Endothelial cell of umbilical vein (primary cell): ENCODE results near the gene GAPDHS. TPM values are rescaled to one million over a fixed set of nuclear protein-coding genes. Genes with fewer than 3 reads are reported as not detected.

Source experiments
- BruUV-seq: library from RNA; stranded (reverse); fragments of 400-500 nt; replicated peaks from 2 replicates; lab custom pipeline; 2021; lab: Mats Ljungman, UMichigan
- CTCF ChIA-PET: fragments of 300-600, 350-600 bp; sonication (Branson Sonifier 250); formaldehyde crosslinking; loops from one replicate; lab custom pipeline; 2021; ENCODE audit warnings: antibody characterized with exemption, inconsistent platforms; lab: Charles Lee
- POLR2A ChIA-PET: fragments of 300-600, 350-600 bp; sonication (Branson Sonifier 250); formaldehyde crosslinking; loops from one replicate; lab custom pipeline; 2021; ENCODE audit warnings: antibody characterized with exemption, inconsistent platforms; lab: Charles Lee
- DNase-seq: peaks from one replicate; pipeline ENCODE4 v3.0.0-alpha.2; 2011; ENCODE audit warnings: low read depth, low spot score
- FAIRE-seq: peaks from 2 replicates; lab custom pipeline; 2011; peaks lifted over from hg19 to GRCh38; lab: Jason Lieb, UNC
- H2AFZ ChIP-seq: 2 replicates; pipeline ENCODE4 v1.6.0; 2012; ENCODE audit warnings: low read depth, low read length, control low read depth, inconsistent platforms
- H3K27ac ChIP-seq: 2 replicates; pipeline ENCODE4 v1.5.1; 2011; ENCODE audit warnings: low read depth, mild to moderate bottlenecking, control low read depth, low read length, moderate library complexity; ENCODE audit not compliant: insufficient read depth
- H3K27me3 ChIP-seq, 2 experiments: 2 replicates each; pipeline versions ENCODE4 v1.6.0 to v1.6.1; 2011; ENCODE audit warnings: low read length in 2 of 2, mixed read lengths in 1 of 2; ENCODE audit not compliant: control insufficient read depth in 2 of 2, insufficient read depth in 2 of 2
- H3K36me3 ChIP-seq, 2 experiments: 2 replicates in 1 of 2; 3 replicates in 1 of 2; pipeline ENCODE4 v1.5.1; 2011; ENCODE audit warnings: low read length in 2 of 2, mild to moderate bottlenecking in 1 of 2, moderate library complexity in 1 of 2; ENCODE audit not compliant: control insufficient read depth in 2 of 2, insufficient read depth in 2 of 2; ENCODE audit errors: extremely low read depth in 1 of 2
- H3K4me1 ChIP-seq: 3 replicates; pipeline ENCODE4 v1.5.1; 2011; ENCODE audit warnings: mild to moderate bottlenecking, low read length; ENCODE audit not compliant: control insufficient read depth, insufficient read depth; ENCODE audit errors: extremely low read depth
- H3K4me2 ChIP-seq: 2 replicates; pipeline ENCODE4 v1.6.1; 2011; ENCODE audit warnings: low read length, control low read depth, mixed read lengths; ENCODE audit not compliant: insufficient read depth
- H3K4me3 ChIP-seq, 3 experiments: fragments of 200-600 bp in 1 of 3; sonication (generic), shearing (Covaris generic) in 1 of 3; replicated peaks in 1 of 3; 2 replicates each; pipeline ENCODE4 v1.5.1; 2011 to 2016; ENCODE audit warnings: control low read depth in 3 of 3, low read length in 3 of 3, mild to moderate bottlenecking in 2 of 3, inconsistent platforms in 1 of 3, low read depth in 1 of 3, moderate library complexity in 1 of 3; ENCODE audit not compliant: insufficient read depth in 1 of 3
- H3K79me2 ChIP-seq: 2 replicates; pipeline ENCODE4 v1.6.0; 2012; ENCODE audit warnings: low read length, inconsistent platforms; ENCODE audit not compliant: control insufficient read depth, insufficient read depth
- H3K9ac ChIP-seq: replicated peaks from 2 replicates; pipeline ENCODE3; 2011; ENCODE audit warnings: low read length, control low read depth; ENCODE audit not compliant: insufficient read depth; ENCODE audit errors: extremely low read depth
- H3K9me1 ChIP-seq: replicated peaks from 3 replicates; pipeline ENCODE4 v1.6.0; 2011; ENCODE audit warnings: mild to moderate bottlenecking, low read length; ENCODE audit not compliant: control insufficient read depth, insufficient read depth; ENCODE audit errors: extremely low read depth
- H3K9me3 ChIP-seq: replicated peaks from 2 replicates; pipeline ENCODE4 v1.5.1; 2012; ENCODE audit warnings: low read length, inconsistent platforms; ENCODE audit not compliant: control insufficient read depth, insufficient read depth
- H4K20me1 ChIP-seq: replicated peaks from 2 replicates; pipeline ENCODE3; 2011; ENCODE audit warnings: mild to moderate bottlenecking, low read length; ENCODE audit not compliant: control insufficient read depth, insufficient read depth; ENCODE audit errors: extremely low read depth
- CTCF ChIP-seq, 2 donors: IDR thresholded peaks; 1 replicate in 1 of 2; 2 replicates in 1 of 2; pipeline ENCODE4 v1.5.1; 2011; ENCODE audit warnings: low read length in 2 of 2, mild to moderate bottlenecking in 2 of 2, moderate library complexity in 2 of 2, control low read depth in 1 of 2, inconsistent platforms in 1 of 2, low read depth in 1 of 2; ENCODE audit not compliant: insufficient read depth in 1 of 2; ENCODE audit errors: extremely low read depth in 1 of 2
- EZH2 ChIP-seq: IDR thresholded peaks from 2 replicates; pipeline ENCODE4 v1.6.1; 2012; ENCODE audit warnings: borderline replicate concordance, low read depth, mild to moderate bottlenecking, moderate library complexity, low read length, inconsistent platforms; ENCODE audit not compliant: severe bottlenecking
- FOS ChIP-seq: IDR thresholded peaks from 2 replicates; pipeline ENCODE4 v1.6.1; 2011; ENCODE audit warnings: mild to moderate bottlenecking, low read length, moderate library complexity, borderline replicate concordance; ENCODE audit not compliant: insufficient read depth
- GATA2 ChIP-seq: IDR thresholded peaks from 2 replicates; pipeline ENCODE4 v1.7.0; 2011; ENCODE audit warnings: low read depth, mild to moderate bottlenecking, moderate library complexity, mixed read lengths, low read length; ENCODE audit not compliant: insufficient read length, insufficient read depth
- JUN ChIP-seq: IDR thresholded peaks from 2 replicates; pipeline ENCODE4 v1.6.1; 2011; ENCODE audit warnings: borderline replicate concordance, low read depth; ENCODE audit not compliant: insufficient read length, insufficient read depth
- MYC ChIP-seq: IDR thresholded peaks from one replicate; pipeline ENCODE4 v1.6.1; 2011; ENCODE audit warnings: mild to moderate bottlenecking, low read depth, low read length
- POLR2A ChIP-seq: IDR thresholded peaks from 2 replicates; pipeline ENCODE4 v1.6.1; 2012; ENCODE audit warnings: low read depth, mild to moderate bottlenecking, control low read depth, low read length
- POLR2AphosphoS5 ChIP-seq: IDR thresholded peaks from 2 replicates; pipeline ENCODE4 v1.6.1; 2012; ENCODE audit warnings: low read depth, mild to moderate bottlenecking, control low read depth, low read length, moderate library complexity; ENCODE audit not compliant: insufficient read depth
- dilution Hi-C: fragments of 300-500 bp; cut with MboI; formaldehyde crosslinking; loops from one replicate; pipeline ENCODE4 v1.15.0; 2019; ENCODE audit warnings: low sequenced_read_pairs; ENCODE audit not compliant: extremely low pct_ligation_motif_present
- intact Hi-C: fragments of 100-400 bp; cut with micrococcal nuclease; formaldehyde crosslinking; loops from one replicate; pipeline ENCODE4 v1.10.0; 2022
- polyA plus RNA-seq, 4 experiments: library from polyadenylated mRNA; depleted of rRNA in 3 of 4; stranded (reverse) in 3 of 4; unstranded in 1 of 4; fragments of >200 nt; gene quantifications; 2 replicates each; pipeline versions ENCODE4 v1.2.1 to v1.2.3, GENCODE V29; 2011 to 2012; ENCODE audit warnings: missing spikeins in 1 of 4
- total RNA-seq: library from RNA; stranded (reverse); gene quantifications from 2 replicates; pipeline ENCODE4 v1.2.3, GENCODE V29; 2021
- TF ChIP-seq, protein P1 (sequence below): IDR thresholded peaks from 2 replicates; pipeline ENCODE4 v1.6.1; 2011; ENCODE audit not compliant: insufficient read depth, insufficient read length

The GAPDHS gene
- total and polyA plus RNA-seq, 2 donors (not counting 3 experiments of a cell fraction or from before 2014, with no cell fraction given), result not detected

- dilution Hi-C loops, result no loop called here
- CTCF ChIA-PET, result interaction anchor here (0.6 kb wide), 1 partner anchor 15 kb away, joined by 3 read pairs; no protein-coding TSS in a partner anchor
- FAIRE-seq, result no peak
These were observed 38.2 kb downstream of the GAPDHS start for GRCh38 chr19:35571406-35571965.

More at GRCh38 chr19:35571406-35571965, 38.2 kb downstream of the GAPDHS start:
- Histone ChIP-seq H3K9me3 (no peaks in the 10 kb centered on the region), H3K4me3 (no peak overlapping the region), H3K4me1 (no peaks in the 10 kb centered on the region), H3K79me2 (no peaks in the 10 kb centered on the region), H3K27ac (no peak overlapping the region), H3K9ac (no peak overlapping the region), H3K27me3 (no peaks in the 10 kb centered on the region), H4K20me1 (no peaks in the 10 kb centered on the region), H3K36me3 (no peaks in the 10 kb centered on the region), H3K4me2 (no peak overlapping the region), H2AFZ (no peak overlapping the region), H3K9me1 (no peaks in the 10 kb centered on the region)
- no peak for DNase-seq
- POLR2A ChIA-PET, result no interaction called here
- intact Hi-C loops, result no loop called here
- TF ChIP-seq CTCF (IDR thresholded peaks at IDR 0.05; ENCODE audit: extremely low read depth in 1 of 2, insufficient read depth in 1 of 2, low read depth in 1 of 2, low read length in 2 of 2) (no peak), GATA2 (no peak), MYC (no peak), EZH2 (no peak), FOS (no peak), JUN (no peak), POLR2AphosphoS5 (no peak), POLR2A (no peak)
- TF ChIP-seq, protein P1, sequence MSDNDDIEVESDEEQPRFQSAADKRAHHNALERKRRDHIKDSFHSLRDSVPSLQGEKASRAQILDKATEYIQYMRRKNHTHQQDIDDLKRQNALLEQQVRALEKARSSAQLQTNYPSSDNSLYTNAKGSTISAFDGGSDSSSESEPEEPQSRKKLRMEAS, result no peak
- BruUV-seq, result no TSS peak
